GM12891 (cell line): ENCODE results near the gene AMBP.

Experiments
- DNase-seq: peaks from one replicate; pipeline ENCODE4 v3.0.0; 2011; ENCODE audit warnings: low spot score; ENCODE audit not compliant: insufficient read length
- FAIRE-seq: peaks from 2 replicates; lab custom pipeline; 2011; peaks lifted over from hg19 to GRCh38; lab: Jason Lieb, UNC
- PAX5 ChIP-seq: IDR thresholded peaks from 2 replicates; pipeline ENCODE4 v1.6.1; 2011; ENCODE audit warnings: low read length, moderate library complexity, mild to moderate bottlenecking; ENCODE audit not compliant: insufficient read depth, severe bottlenecking
- POLR2A ChIP-seq: IDR thresholded peaks from 2 replicates; pipeline ENCODE4 v1.6.1; 2011; ENCODE audit warnings: low read depth, low read length, control low read depth
- POLR2AphosphoS5 ChIP-seq: IDR thresholded peaks from 2 replicates; pipeline ENCODE4 v1.6.1; 2011; ENCODE audit warnings: low read depth, low read length, control low read depth
- POU2F2 ChIP-seq: IDR thresholded peaks from 2 replicates; pipeline ENCODE4 v1.6.1; 2011; ENCODE audit warnings: low read depth, mild to moderate bottlenecking, control low read depth, low read length, moderate library complexity
- SPI1 ChIP-seq: IDR thresholded peaks from 2 replicates; pipeline ENCODE4 v1.6.1; 2011; ENCODE audit warnings: low read depth, low read length, control low read depth
- TAF1 ChIP-seq: IDR thresholded peaks from 2 replicates; pipeline ENCODE4 v1.6.1; 2011; ENCODE audit warnings: low read depth, low read length, control low read depth

Gene AMBP

GRCh38 chr9:114121227-114122135 is 43.4 kb upstream of the AMBP start:
- FAIRE-seq (no peak), DNase-seq (no peak)
- TF ChIP-seq POLR2AphosphoS5 = no peak
- TF ChIP-seq TAF1 = no peak
- no peak for TF ChIP-seq SPI1
- no peak for TF ChIP-seq POU2F2
- no peak for TF ChIP-seq POLR2A

DNA sequence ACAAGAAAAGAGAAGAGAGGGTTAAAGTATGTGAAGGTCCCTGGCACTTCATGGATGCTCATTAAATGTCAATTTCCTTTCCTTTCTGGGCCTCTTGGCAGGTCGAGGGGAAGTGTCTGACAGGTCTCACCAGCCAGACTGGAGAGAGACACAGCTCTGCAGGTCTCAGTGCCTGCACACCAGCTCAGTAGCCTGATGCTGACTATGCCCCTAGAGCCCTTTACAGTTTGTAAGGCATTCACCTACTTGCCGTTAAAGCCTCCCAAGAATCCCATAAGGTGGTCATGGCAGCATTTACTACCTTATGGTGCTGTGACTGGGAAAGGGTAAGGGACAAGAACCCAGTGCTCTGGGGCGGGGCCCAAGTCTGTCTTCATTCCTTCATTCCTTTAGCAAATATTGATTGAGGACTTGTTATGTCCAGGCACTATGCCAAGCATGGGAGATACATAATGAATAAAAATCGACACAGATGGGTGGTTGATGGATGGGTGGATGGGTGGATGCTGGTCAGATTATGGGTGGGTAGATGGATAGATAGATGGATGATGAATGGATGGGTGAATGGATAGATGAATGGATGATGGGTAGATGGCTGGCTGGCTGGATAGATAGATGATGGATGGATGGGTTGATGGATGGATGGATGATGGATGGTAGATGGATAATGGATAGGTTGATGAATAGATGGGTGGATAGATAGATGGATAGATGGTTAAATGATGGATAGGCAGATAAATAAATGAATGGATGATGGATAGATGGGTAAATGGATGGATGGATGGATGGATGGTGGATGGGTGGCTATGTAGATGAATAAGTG is 42.3 kb upstream of the AMBP start:
- TF ChIP-seq POLR2AphosphoS5 (no peak), TAF1 (no peak), SPI1 (no peak), PAX5 (no peak), POLR2A (no peak), POU2F2 (no peak)
- DNase-seq = no peak
- FAIRE-seq = no peak

GRCh38 chr9:114119242-114120191 is 41.4 kb upstream of the AMBP start:
- TF ChIP-seq POU2F2 (no peak), PAX5 (no peak), SPI1 (no peak), POLR2A (no peak), POLR2AphosphoS5 (no peak), TAF1 (no peak)
- no peak for DNase-seq
- FAIRE-seq = no peak

DNA sequence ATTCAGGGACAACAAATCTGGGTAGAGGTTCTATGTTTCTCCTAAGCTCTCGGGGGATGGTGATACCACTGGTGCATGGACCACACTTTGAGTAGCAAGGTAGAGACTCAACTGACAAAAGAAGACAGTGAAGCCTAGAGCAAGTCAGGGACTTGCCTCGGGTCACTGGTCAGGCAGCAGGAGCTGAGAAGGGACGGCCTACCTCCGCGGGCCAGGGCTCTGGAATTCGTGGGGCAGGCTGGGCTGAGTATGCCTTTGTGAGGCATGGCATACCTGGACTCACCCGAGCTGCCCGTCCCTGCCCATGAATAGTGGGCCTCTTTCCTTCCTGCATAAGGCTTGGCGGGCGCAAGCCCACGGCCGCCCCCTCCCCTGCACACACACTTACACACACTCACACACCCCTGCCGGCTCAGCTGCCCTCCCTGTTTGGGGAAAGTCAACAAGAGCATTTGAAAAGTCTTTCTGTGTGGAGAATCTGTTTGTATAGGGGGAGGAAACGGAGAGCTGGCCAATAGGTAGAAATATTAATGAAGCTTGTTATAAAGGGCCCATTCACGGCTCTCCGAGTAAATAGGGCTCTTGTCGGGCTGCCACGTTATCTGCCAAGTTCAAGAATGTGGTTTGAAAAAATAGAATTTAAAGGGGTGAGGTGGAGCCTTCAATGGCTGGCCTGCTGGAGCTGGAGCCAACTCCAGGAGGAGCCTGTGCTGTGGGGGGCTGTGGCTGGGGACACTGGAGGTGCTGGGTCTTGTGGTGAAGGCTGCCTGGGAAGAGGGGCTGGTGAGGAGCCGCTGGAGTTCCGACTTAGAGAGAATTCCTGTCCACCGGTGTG is 40.1 kb upstream of the AMBP start:
- no peak for TF ChIP-seq POLR2A
- no peak for TF ChIP-seq PAX5
- TF ChIP-seq TAF1 = no peak
- TF ChIP-seq POU2F2 = no peak
- TF ChIP-seq POLR2AphosphoS5 = no peak
- no peak for TF ChIP-seq SPI1

GRCh38 chr9:114117614-114117995 is 39.5 kb upstream of the AMBP start:
- TF ChIP-seq PAX5 (no peak), POU2F2 (no peak), POLR2A (no peak), POLR2AphosphoS5 (no peak), TAF1 (no peak), SPI1 (no peak)
- DNase-seq = no peak
- FAIRE-seq = no peak

More for the DNA sequence above, 40.1 kb upstream of the AMBP start:
- no peak for FAIRE-seq
- no peak for DNase-seq

- FAIRE-seq = no peak
- no peak for DNase-seq
These were observed 38.1 kb upstream of the AMBP start for GRCh38 chr9:114116126-114116747.

GRCh38 chr9:114115654-114116125 is 37.6 kb upstream of the AMBP start:
- DNase-seq = no peak
- TF ChIP-seq PAX5 = no peak
- TF ChIP-seq POLR2A = no peak
- FAIRE-seq = no peak

More at GRCh38 chr9:114116126-114116747, 38.1 kb upstream of the AMBP start:
- TF ChIP-seq PAX5 (no peak), POLR2A (no peak), POU2F2 (no peak), POLR2AphosphoS5 (no peak), SPI1 (no peak), TAF1 (no peak)

DNA sequence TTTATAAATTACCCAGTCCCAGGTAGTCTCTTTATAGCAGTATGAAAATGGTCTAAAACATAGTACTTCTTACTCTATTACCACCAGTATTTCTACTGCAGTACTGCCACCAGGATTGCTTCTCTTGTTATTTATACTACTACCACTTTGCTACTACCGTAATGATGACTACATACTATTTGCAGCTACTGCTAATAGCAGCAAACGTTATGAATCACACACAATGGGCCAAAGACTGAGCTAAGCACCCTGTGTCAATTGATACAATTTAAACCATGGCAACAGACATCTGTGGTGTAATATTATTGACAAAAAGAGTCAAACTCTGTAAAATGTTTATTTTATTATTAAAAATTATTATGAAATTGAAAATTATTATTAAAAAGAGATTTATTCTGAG is 36.3 kb upstream of the AMBP start:
- FAIRE-seq (no peak), DNase-seq (no peak)
- TF ChIP-seq POU2F2 (no peak), PAX5 (no peak), POLR2AphosphoS5 (no peak), SPI1 (no peak), TAF1 (no peak), POLR2A (no peak)
